ENCODE results near the gene FLYWCH2. TPM values are rescaled to one million over a fixed set of nuclear protein-coding genes. Genes with fewer than 3 reads are reported as not detected.
"Not testable (repeated sequence)": the region's sequence is repeated elsewhere in the genome, so short reads cannot be mapped to it uniquely, and the experiment has no call there.

Gene FLYWCH2
- total RNA-seq, 1 donor from 2014 or later = 23.2 TPM

GRCh38 chr16:2907084-2907753 is 24.2 kb downstream of the FLYWCH2 start:
- DNase-seq; intact Hi-C loops (cut with micrococcal nuclease); H3K27me3 ChIP-seq (ENCODE audit: low read depth); H3K9me3 ChIP-seq (replicated peaks); H3K4me3 ChIP-seq; H3K36me3 ChIP-seq: not testable (repeated sequence)
- peaks cover 39% of the 10 kb centered on the region for H3K4me1 ChIP-seq
- TF ChIP-seq, protein P1, sequence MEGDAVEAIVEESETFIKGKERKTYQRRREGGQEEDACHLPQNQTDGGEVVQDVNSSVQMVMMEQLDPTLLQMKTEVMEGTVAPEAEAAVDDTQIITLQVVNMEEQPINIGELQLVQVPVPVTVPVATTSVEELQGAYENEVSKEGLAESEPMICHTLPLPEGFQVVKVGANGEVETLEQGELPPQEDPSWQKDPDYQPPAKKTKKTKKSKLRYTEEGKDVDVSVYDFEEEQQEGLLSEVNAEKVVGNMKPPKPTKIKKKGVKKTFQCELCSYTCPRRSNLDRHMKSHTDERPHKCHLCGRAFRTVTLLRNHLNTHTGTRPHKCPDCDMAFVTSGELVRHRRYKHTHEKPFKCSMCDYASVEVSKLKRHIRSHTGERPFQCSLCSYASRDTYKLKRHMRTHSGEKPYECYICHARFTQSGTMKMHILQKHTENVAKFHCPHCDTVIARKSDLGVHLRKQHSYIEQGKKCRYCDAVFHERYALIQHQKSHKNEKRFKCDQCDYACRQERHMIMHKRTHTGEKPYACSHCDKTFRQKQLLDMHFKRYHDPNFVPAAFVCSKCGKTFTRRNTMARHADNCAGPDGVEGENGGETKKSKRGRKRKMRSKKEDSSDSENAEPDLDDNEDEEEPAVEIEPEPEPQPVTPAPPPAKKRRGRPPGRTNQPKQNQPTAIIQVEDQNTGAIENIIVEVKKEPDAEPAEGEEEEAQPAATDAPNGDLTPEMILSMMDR (IDR thresholded peaks at IDR 0.05; ENCODE audit: borderline replicate concordance) = peak; percentile 56
- H3K27ac ChIP-seq (replicated peaks) = peak overlapping the region; percentile 37

GRCh38 chr16:2910441-2910969 is 27.5 kb downstream of the FLYWCH2 start:
- Histone ChIP-seq H3K27me3 (ENCODE audit: low read depth) (no peaks in the 10 kb centered on the region), H3K27ac (replicated peaks) (no peak overlapping the region), H3K4me1 (peaks cover 40% of the 10 kb centered on the region), H3K9me3 (replicated peaks) (no peaks in the 10 kb centered on the region), H3K36me3 (peaks cover 17% of the 10 kb centered on the region), H3K4me3 (no peak overlapping the region)
- DNase-seq = no peak
- intact Hi-C loops (cut with micrococcal nuclease) = no loop called here
- TF ChIP-seq, protein P1 (IDR thresholded peaks at IDR 0.05; ENCODE audit: borderline replicate concordance) = no peak

DNA sequence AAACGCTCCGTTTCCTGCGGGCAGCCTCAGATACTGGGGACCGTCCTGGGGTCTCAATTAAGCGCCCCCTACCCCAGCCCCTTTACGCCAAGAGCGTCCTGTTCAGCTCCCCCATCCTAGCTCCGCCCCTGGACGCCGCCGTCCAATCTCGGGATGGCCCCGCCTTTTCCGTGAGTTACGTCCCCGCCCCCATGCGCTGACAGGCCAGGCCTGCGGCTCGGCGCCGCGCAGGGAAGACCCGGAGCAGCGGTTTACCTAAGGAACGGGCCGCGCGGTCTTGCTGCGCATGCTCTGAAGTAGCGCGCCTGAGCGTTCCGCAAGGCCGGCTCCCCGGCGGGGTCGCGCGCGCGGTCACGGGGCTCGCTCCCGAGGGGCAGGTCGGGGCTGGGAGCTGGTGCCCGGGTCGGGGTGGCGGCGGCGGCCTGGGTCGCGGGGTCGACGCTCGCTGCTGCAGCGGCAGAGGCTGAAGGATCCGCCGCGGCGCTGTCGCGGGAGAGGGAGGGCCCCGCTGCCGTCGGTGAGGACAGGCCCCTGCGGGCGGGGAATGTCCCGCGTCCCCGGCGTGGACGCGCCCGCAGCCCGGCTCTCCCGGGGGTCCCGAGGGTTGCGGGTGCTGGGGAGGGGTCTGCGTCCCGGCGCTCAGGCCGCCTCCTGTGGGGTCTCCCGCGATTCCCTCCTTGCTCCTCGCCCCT is 28.8 kb downstream of the FLYWCH2 start, which contains the start of gene FLYWCH1:
Gene FLYWCH1, plus strand, starts transcription at position 294 of the 692 bp plus-strand sequence. CDS start 17,755 bp downstream, outside the sequence.
- peaks cover 30% of the 10 kb centered on the region for H3K36me3 ChIP-seq
- intact Hi-C loops (cut with micrococcal nuclease) = no loop called here
- H3K9me3 ChIP-seq (replicated peaks) = no peaks in the 10 kb centered on the region
- peak within 1 kb of the TSS; percentile 94 for H3K27ac ChIP-seq (replicated peaks)
- peaks cover 33% of the 10 kb centered on the region for H3K4me1 ChIP-seq
- TF ChIP-seq, protein P1 (IDR thresholded peaks at IDR 0.05; ENCODE audit: borderline replicate concordance) = no peak
- peak; percentile 99 for DNase-seq
- no peaks in the 10 kb centered on the region for H3K27me3 ChIP-seq (ENCODE audit: low read depth)
- H3K4me3 ChIP-seq = peak within 1 kb of the TSS; percentile 91

DNA sequence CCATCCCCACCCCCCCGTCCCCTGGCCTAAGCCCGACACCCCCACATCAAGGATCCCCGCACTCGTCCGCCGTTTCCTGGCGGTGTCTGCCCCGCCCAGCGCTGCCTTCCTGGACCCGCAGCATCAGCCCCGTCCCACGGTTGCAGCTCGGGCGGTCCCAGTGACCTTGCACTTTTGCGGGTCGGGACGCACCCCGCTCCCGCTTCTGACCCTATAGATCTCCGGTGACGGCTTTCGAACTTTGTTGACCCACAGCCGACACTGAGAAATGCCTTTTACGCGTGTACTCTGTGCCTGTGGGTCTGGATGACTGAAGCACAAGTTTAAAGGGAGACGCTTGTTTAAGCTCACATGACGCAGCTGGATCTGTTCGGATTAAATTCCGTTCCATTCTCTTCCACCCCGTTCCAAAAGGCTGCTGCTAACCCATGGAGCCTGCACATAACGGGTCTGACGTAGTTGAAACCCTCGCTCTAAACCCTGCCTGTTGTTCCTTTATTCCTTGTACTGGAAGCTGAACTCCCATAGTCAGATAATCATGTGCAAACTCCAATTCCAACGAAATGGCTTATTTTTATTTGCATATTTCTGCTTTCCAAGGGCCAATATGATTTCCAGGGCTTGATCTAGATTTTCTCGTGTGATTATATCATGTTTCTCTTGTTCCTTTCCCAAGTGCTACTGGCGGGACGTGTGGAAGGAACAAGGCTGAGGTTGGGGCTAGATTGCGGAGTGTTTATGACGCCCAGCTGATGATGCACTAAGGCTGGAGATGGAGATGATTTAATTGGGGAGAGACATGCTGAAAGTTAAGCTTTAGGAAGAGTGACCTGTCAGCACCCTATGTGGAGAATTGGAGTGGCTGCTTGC is 29.6 kb downstream of the FLYWCH2 start:
- no peaks in the 10 kb centered on the region for H3K9me3 ChIP-seq (replicated peaks)
- no peaks in the 10 kb centered on the region for H3K27me3 ChIP-seq (ENCODE audit: low read depth)
- H3K27ac ChIP-seq (replicated peaks) = peak overlapping the region; percentile 94
- DNase-seq = no peak
- H3K4me1 ChIP-seq = peaks cover 28% of the 10 kb centered on the region
- intact Hi-C loops (cut with micrococcal nuclease) = no loop called here
- H3K4me3 ChIP-seq = peak overlapping the region; percentile 91
- TF ChIP-seq, protein P1 (IDR thresholded peaks at IDR 0.05; ENCODE audit: borderline replicate concordance) = no peak
- H3K36me3 ChIP-seq = peaks cover 35% of the 10 kb centered on the region

DNA sequence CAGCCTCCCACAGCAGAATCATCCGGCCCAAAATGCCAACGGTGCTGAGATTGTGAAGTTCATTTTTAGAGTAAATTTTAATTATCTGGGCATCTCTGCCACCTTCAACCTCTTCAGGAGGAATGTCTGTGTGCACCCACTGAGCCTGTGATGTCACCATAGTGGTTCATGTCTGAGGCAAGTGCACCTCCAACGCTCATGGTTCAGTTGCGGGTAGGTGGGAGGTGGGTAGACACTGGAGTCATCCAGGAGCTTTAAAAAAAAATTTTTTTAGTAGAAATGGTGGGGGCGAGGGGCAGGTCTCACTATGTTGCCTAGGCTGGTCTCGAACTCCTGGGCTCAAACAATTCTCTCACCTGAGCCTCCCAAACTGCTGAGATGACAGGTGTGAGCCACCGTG is 30.6 kb downstream of the FLYWCH2 start:
- Histone ChIP-seq H3K27me3 (ENCODE audit: low read depth) (no peaks in the 10 kb centered on the region), H3K4me1 (peaks cover 28% of the 10 kb centered on the region), H3K9me3 (replicated peaks) (no peaks in the 10 kb centered on the region), H3K36me3 (peaks cover 39% of the 10 kb centered on the region), H3K4me3 (no peak overlapping the region), H3K27ac (replicated peaks) (no peak overlapping the region)
- DNase-seq = no peak
- intact Hi-C loops (cut with micrococcal nuclease) = no loop called here
- TF ChIP-seq, protein P1 (IDR thresholded peaks at IDR 0.05; ENCODE audit: borderline replicate concordance) = no peak

Measured in left ventricle myocardium inferior (tissue), 1 donor.